Activated naive CD4-positive, alpha-beta T cell treated with anti-CD3 and anti-CD28 coated beads, Interleukin-2, amount 50 U/mL, for 72 hours (primary cell): ENCODE measurements around the gene SNX20. TPM values are rescaled to one million over a fixed set of nuclear protein-coding genes. Genes with fewer than 3 reads are reported as not detected.
A peak's percentile ranks its signal among the peaks of the same experiment; 100 is the strongest.

ENCODE experiments used
- ATAC-seq, 2 donors: fragments of 150-1000 bp; cut with Tn5 transposase; 2 replicates each; pipeline ENCODE4 v1.10.0; 2021; ENCODE audit warnings: mild to moderate bottlenecking in 2 of 2, moderate library complexity in 2 of 2
- DNase-seq, 2 donors: peaks; one replicate each; pipeline ENCODE4 v3.0.0; 2021 to 2022; ENCODE audit warnings: low spot score in 2 of 2
- H3K27ac Mint-ChIP-seq, 2 donors: one replicate each; pipeline ENCODE4 v1.8.0; 2022; ENCODE audit warnings: mild to moderate bottlenecking in 2 of 2, mixed read lengths in 2 of 2
- H3K36me3 Mint-ChIP-seq, 2 donors: one replicate each; pipeline ENCODE4 v1.8.0; 2022; ENCODE audit warnings: mixed read lengths in 2 of 2
- H3K9me3 Mint-ChIP-seq, 2 donors: one replicate each; pipeline ENCODE4 v1.8.0; 2022; ENCODE audit warnings: mixed read lengths in 2 of 2
- total RNA-seq, 2 donors: library from RNA; stranded (reverse); gene quantifications; one replicate each; pipeline ENCODE4 v1.2.3, GENCODE V29; 2022

Gene SNX20
- total RNA-seq, 2 donors from 2014 or later: 36.7 to 48.4 TPM

- DNase-seq (no peak), ATAC-seq (no peak)
- peak overlapping the region in 1 of 2 donors; percentile 88 for H3K27ac Mint-ChIP-seq
- H3K9me3 Mint-ChIP-seq: no peaks in the 10 kb centered on the region
- H3K36me3 Mint-ChIP-seq: no peaks in the 10 kb centered on the region
These were observed 44.2 kb downstream of the SNX20 start for GRCh38 chr16:50636753-50637374.

GRCh38 chr16:50635505-50636392 is 45.4 kb downstream of the SNX20 start:
- DNase-seq (no peak), ATAC-seq (no peak)
- Mint-ChIP-seq H3K36me3 (no peaks in the 10 kb centered on the region), H3K9me3 (no peaks in the 10 kb centered on the region), H3K27ac (no peak overlapping the region)

GRCh38 chr16:50634947-50635346 is 46.2 kb downstream of the SNX20 start:
- Mint-ChIP-seq H3K36me3 (no peaks in the 10 kb centered on the region), H3K27ac (no peak overlapping the region), H3K9me3 (no peaks in the 10 kb centered on the region)
- no peak for ATAC-seq
- DNase-seq: no peak

GRCh38 chr16:50634090-50634489 is 47.0 kb downstream of the SNX20 start:
- ATAC-seq (no peak), DNase-seq (no peak)
- Mint-ChIP-seq H3K27ac (no peak overlapping the region), H3K36me3 (no peaks in the 10 kb centered on the region), H3K9me3 (no peaks in the 10 kb centered on the region)

GRCh38 chr16:50632927-50633800 is 47.9 kb downstream of the SNX20 start:
- no peak overlapping the region for H3K27ac Mint-ChIP-seq
- H3K36me3 Mint-ChIP-seq: no peaks in the 10 kb centered on the region
- DNase-seq (no peak), ATAC-seq (no peak)
- H3K9me3 Mint-ChIP-seq: no peaks in the 10 kb centered on the region

GRCh38 chr16:50631985-50632576 is 49.0 kb downstream of the SNX20 start:
- Mint-ChIP-seq H3K36me3 (no peaks in the 10 kb centered on the region), H3K27ac (no peak overlapping the region)
- ATAC-seq: no peak

GRCh38 chr16:50631249-50631984 is 49.7 kb downstream of the SNX20 start:
- H3K27ac Mint-ChIP-seq: no peak overlapping the region
- H3K36me3 Mint-ChIP-seq: no peaks in the 10 kb centered on the region
- no peak for DNase-seq
- H3K9me3 Mint-ChIP-seq: no peaks in the 10 kb centered on the region
- no peak for ATAC-seq

More at GRCh38 chr16:50631985-50632576, 49.0 kb downstream of the SNX20 start:
- no peaks in the 10 kb centered on the region for H3K9me3 Mint-ChIP-seq
- no peak for DNase-seq

GRCh38 chr16:50630394-50631020 is 50.6 kb downstream of the SNX20 start:
- no peak for ATAC-seq

GRCh38 chr16:50629334-50629733 is 51.8 kb downstream of the SNX20 start:
- H3K27ac Mint-ChIP-seq: no peak overlapping the region
- no peak for ATAC-seq
- no peak for DNase-seq
- H3K36me3 Mint-ChIP-seq: no peaks in the 10 kb centered on the region
- H3K9me3 Mint-ChIP-seq: no peaks in the 10 kb centered on the region

More at GRCh38 chr16:50630394-50631020, 50.6 kb downstream of the SNX20 start:
- no peak for DNase-seq
- H3K36me3 Mint-ChIP-seq: no peaks in the 10 kb centered on the region
- H3K27ac Mint-ChIP-seq: no peak overlapping the region
- no peaks in the 10 kb centered on the region for H3K9me3 Mint-ChIP-seq

- H3K9me3 Mint-ChIP-seq: no peaks in the 10 kb centered on the region
- ATAC-seq (no peak), DNase-seq (no peak)
- no peaks in the 10 kb centered on the region for H3K36me3 Mint-ChIP-seq
- H3K27ac Mint-ChIP-seq: no peak overlapping the region
These were observed 52.8 kb downstream of the SNX20 start for GRCh38 chr16:50628156-50628802.

GRCh38 chr16:50627419-50627818 is 53.7 kb downstream of the SNX20 start:
- Mint-ChIP-seq H3K9me3 (no peaks in the 10 kb centered on the region), H3K27ac (peak overlapping the region; percentile 83 to 92), H3K36me3 (no peaks in the 10 kb centered on the region)
- peak in 1 of 2 donors; percentile 31 for DNase-seq
- ATAC-seq: peak; percentile 74 to 75

GRCh38 chr16:50626868-50627267 is 54.2 kb downstream of the SNX20 start:
- DNase-seq: no peak
- ATAC-seq: peak in 1 of 2 donors; percentile 25
- no peaks in the 10 kb centered on the region for H3K9me3 Mint-ChIP-seq
- H3K36me3 Mint-ChIP-seq: no peaks in the 10 kb centered on the region
- H3K27ac Mint-ChIP-seq: peak overlapping the region; percentile 83 to 92

GRCh38 chr16:50625374-50625773 is 55.7 kb downstream of the SNX20 start:
- no peak for DNase-seq
- no peak for ATAC-seq
- Mint-ChIP-seq H3K9me3 (no peaks in the 10 kb centered on the region), H3K36me3 (no peaks in the 10 kb centered on the region), H3K27ac (peak overlapping the region in 1 of 2 donors; percentile 12)

GRCh38 chr16:50624449-50624970 is 56.6 kb downstream of the SNX20 start:
- Mint-ChIP-seq H3K36me3 (no peaks in the 10 kb centered on the region), H3K9me3 (no peaks in the 10 kb centered on the region), H3K27ac (peak overlapping the region in 1 of 2 donors; percentile 44)
- DNase-seq: no peak
- no peak for ATAC-seq
